NCI-H526 (cell line): Measurements from ENCODE around the gene SH3D21.

ENCODE experiments used
- DNase-seq, 2 experiments: peaks; one replicate each; lab custom pipeline; 2025; lab: John Stamatoyannopoulos, UW

The SH3D21 gene

GRCh38 chr1:36329817-36330216, 23.6 kb downstream of the SH3D21 start:
- DNase-seq: no peak

- DNase-seq: no peak
These were observed 24.8 kb downstream of the SH3D21 start for GRCh38 chr1:36330940-36331339.

GRCh38 chr1:36337830-36338229, 31.7 kb downstream of the SH3D21 start:
- DNase-seq: no peak

GRCh38 chr1:36339215-36339614, 33.0 kb downstream of the SH3D21 start:
- no peak for DNase-seq

GRCh38 chr1:36339615-36340014, 33.4 kb downstream of the SH3D21 start:
- no peak for DNase-seq

GRCh38 chr1:36341626-36342320, 35.6 kb downstream of the SH3D21 start:
- no peak for DNase-seq

GRCh38 chr1:36342426-36343185, 36.4 kb downstream of the SH3D21 start:
- peak; percentile 20 to 57 for DNase-seq

GRCh38 chr1:36343651-36344394, 37.7 kb downstream of the SH3D21 start:
- DNase-seq: no peak

- no peak for DNase-seq
These were observed 38.2 kb downstream of the SH3D21 start for GRCh38 chr1:36344395-36344680.

- DNase-seq: no peak
These were observed 39.2 kb downstream of the SH3D21 start for GRCh38 chr1:36345353-36345752.

- no peak for DNase-seq
These were observed 40.7 kb downstream of the SH3D21 start for GRCh38 chr1:36346741-36347370.

- no peak for DNase-seq
These were observed 43.1 kb downstream of the SH3D21 start for GRCh38 chr1:36349241-36349671.

- no peak for DNase-seq
These were observed 43.7 kb downstream of the SH3D21 start for GRCh38 chr1:36349839-36350238.

GRCh38 chr1:36350659-36351226, 44.6 kb downstream of the SH3D21 start:
- no peak for DNase-seq

GRCh38 chr1:36351227-36351977, 45.2 kb downstream of the SH3D21 start:
- no peak for DNase-seq

GRCh38 chr1:36352125-36352909, 46.1 kb downstream of the SH3D21 start:
- DNase-seq: peak in 1 of 2 experiments; percentile 34

- DNase-seq: no peak
These were observed 47.0 kb downstream of the SH3D21 start for GRCh38 chr1:36352910-36353878.

- DNase-seq: no peak
These were observed 48.3 kb downstream of the SH3D21 start for GRCh38 chr1:36354486-36354885.

GRCh38 chr1:36355811-36356210, 49.6 kb downstream of the SH3D21 start:
- no peak for DNase-seq
